Upper lobe of left lung (tissue), 6 donors: ENCODE measurements around the gene RERE. TPM values are rescaled to one million over a fixed set of nuclear protein-coding genes. Genes with fewer than 3 reads are reported as not detected.

Experiments
- ATAC-seq, 2 donors: fragments of 200-7000 bp; cut with Tn5 transposase; one replicate each; pipeline ENCODE4 v1.9.1; 2022; ENCODE audit warnings: mild to moderate bottlenecking in 2 of 2, moderate library complexity in 2 of 2; ENCODE audit not compliant: low FRiP score in 2 of 2
- DNase-seq, 2 donors: peaks; one replicate each; pipeline ENCODE4 v3.0.0-alpha.2; 2019 to 2020
- H3K27ac ChIP-seq, 4 donors: fragments of 200-600 bp; sonication (generic); one replicate each; pipeline ENCODE4 v1.5.1; 2016 to 2019
- H3K27me3 ChIP-seq, 4 donors: fragments of 200-600 bp; sonication (generic); one replicate each; pipeline ENCODE4 v1.5.1; 2017 to 2019
- H3K36me3 ChIP-seq, 4 donors: fragments of 200-600 bp; sonication (generic); one replicate each; pipeline ENCODE4 v1.5.1; 2016 to 2019
- H3K4me1 ChIP-seq, 4 donors: fragments of 200-600 bp; sonication (generic); one replicate each; pipeline ENCODE4 v1.5.1; 2018 to 2019
- H3K4me3 ChIP-seq, 4 donors: fragments of 200-600 bp; sonication (generic); one replicate each; pipeline ENCODE4 v1.5.1; 2017 to 2019; ENCODE audit warnings: mild to moderate bottlenecking in 2 of 4, moderate library complexity in 1 of 4
- H3K9me3 ChIP-seq, 4 donors: fragments of 200-600 bp; sonication (generic); one replicate each; pipeline ENCODE4 v1.5.1; 2018 to 2019
- CTCF ChIP-seq, 6 experiments: fragments of 450-650 bp in 4 of 6; fragments of 200-600 bp in 2 of 6; sonication (generic) in 2 of 6; IDR thresholded peaks; one replicate each; pipeline ENCODE4 v1.5.1; 2016 to 2019; ENCODE audit warnings: antibody characterized with exemption in 6 of 6
- EP300 ChIP-seq, 4 donors: sonication (generic); formaldehyde crosslinking; IDR thresholded peaks; one replicate each; pipeline ENCODE4 v1.5.1; 2017; ENCODE audit warnings: antibody characterized with exemption in 4 of 4, control low read depth in 2 of 4
- POLR2A ChIP-seq, 4 donors: fragments of 450-650 bp; IDR thresholded peaks; one replicate each; pipeline ENCODE4 v1.5.1; 2016 to 2017; ENCODE audit warnings: antibody characterized with exemption in 4 of 4, mild to moderate bottlenecking in 2 of 4
- POLR2AphosphoS5 ChIP-seq, 2 donors: sonication (generic); formaldehyde crosslinking; IDR thresholded peaks; one replicate each; pipeline ENCODE4 v1.5.1; 2017; ENCODE audit warnings: antibody characterized with exemption in 2 of 2
- WGBS, 2 donors: methylation state at CpG; one replicate each; pipeline ENCODE4 v1.1.5; 2017 to 2018; 5-methylcytosine and 5-hydroxymethylcytosine counted together
- total RNA-seq, 6 donors: library from RNA; depleted of rRNA in 4 of 6; stranded (reverse); fragments of >200 nt in 4 of 6; gene quantifications; one replicate each; pipeline versions ENCODE4 v1.1.0 to v1.2.1, GENCODE V29; 2016 to 2021
- donor health status: DM: no; HTN: no; CAD: no; lungs with moderate emphysema.
- donor health status: DM: no; HTN: yes; CAD: no; lungs with severe emphysema.

Gene RERE
- total RNA-seq, 6 donors from 2014 or later: 75.5 to 222 (median 104) TPM

GRCh38 chr1:8406960-8407359, 410.5 kb downstream of the RERE start:
- WGBS, 2 donors: 80 to 81% methylated on average over 4 of the region's 4 CpGs
- DNase-seq (no peak), ATAC-seq (no peak)
- TF ChIP-seq CTCF (IDR thresholded peaks at IDR 0.05): no peak
- TF ChIP-seq POLR2A (IDR thresholded peaks at IDR 0.05): no peak
- no peak for TF ChIP-seq EP300 (IDR thresholded peaks at IDR 0.05)
- TF ChIP-seq POLR2AphosphoS5 (IDR thresholded peaks at IDR 0.05): no peak
- H3K27ac ChIP-seq: peak overlapping the region; percentile 62 to 83 (median 68)
- H3K4me1 ChIP-seq: peaks cover 55 to 63% (median 59%) of the 10 kb centered on the region in 4 donors
- no peaks in the 10 kb centered on the region for H3K27me3 ChIP-seq
- no peaks in the 10 kb centered on the region for H3K9me3 ChIP-seq
- no peak overlapping the region for H3K4me3 ChIP-seq
- H3K36me3 ChIP-seq: peaks cover 0 to 32% (median 5%) of the 10 kb centered on the region in 4 donors

GRCh38 chr1:8406011-8406410, 411.4 kb downstream of the RERE start:
- Histone ChIP-seq H3K27me3 (no peaks in the 10 kb centered on the region), H3K27ac (no peak overlapping the region), H3K9me3 (no peaks in the 10 kb centered on the region), H3K36me3 (peaks cover 0 to 41% (median 8%) of the 10 kb centered on the region in 4 donors), H3K4me1 (peaks cover 47 to 53% (median 52%) of the 10 kb centered on the region in 4 donors), H3K4me3 (no peak overlapping the region)
- TF ChIP-seq EP300 (IDR thresholded peaks at IDR 0.05) (no peak), CTCF (IDR thresholded peaks at IDR 0.05) (no peak), POLR2A (IDR thresholded peaks at IDR 0.05) (no peak), POLR2AphosphoS5 (IDR thresholded peaks at IDR 0.05) (no peak)
- no peak for DNase-seq
- WGBS, 2 donors: 96% methylated on average over 7 of the region's 7 CpGs
- ATAC-seq: no peak

- no peak overlapping the region for H3K4me3 ChIP-seq
- H3K36me3 ChIP-seq: peaks cover 0 to 41% (median 6%) of the 10 kb centered on the region in 4 donors
- H3K9me3 ChIP-seq: no peaks in the 10 kb centered on the region
- TF ChIP-seq EP300 (IDR thresholded peaks at IDR 0.05): no peak
- no peak for TF ChIP-seq POLR2A (IDR thresholded peaks at IDR 0.05)
- no peak for TF ChIP-seq POLR2AphosphoS5 (IDR thresholded peaks at IDR 0.05)
- TF ChIP-seq CTCF (IDR thresholded peaks at IDR 0.05): no peak
- peak overlapping the region; percentile 2 to 67 (median 15) for H3K27ac ChIP-seq
- peaks cover 34 to 40% (median 40%) of the 10 kb centered on the region in 4 donors for H3K4me1 ChIP-seq
- DNase-seq (no peak), ATAC-seq (no peak)
- 77 to 81% methylated on average over 10 of the region's 10 CpGs for WGBS, 2 donors
- H3K27me3 ChIP-seq: no peaks in the 10 kb centered on the region
These were observed 412.7 kb downstream of the RERE start for GRCh38 chr1:8404460-8405370.

GRCh38 chr1:8402109-8402710, 415.2 kb downstream of the RERE start:
- ATAC-seq: no peak

More at GRCh38 chr1:8402109-8402710, 415.2 kb downstream of the RERE start:
- Histone ChIP-seq H3K27me3 (no peaks in the 10 kb centered on the region), H3K4me1 (peaks cover 23 to 33% (median 30%) of the 10 kb centered on the region in 4 donors), H3K36me3 (peaks cover 0 to 45% (median 6%) of the 10 kb centered on the region in 4 donors), H3K27ac (no peak overlapping the region), H3K4me3 (no peak overlapping the region), H3K9me3 (no peaks in the 10 kb centered on the region)
- DNase-seq: peak in 1 of 2 donors; percentile 40
- TF ChIP-seq POLR2A (IDR thresholded peaks at IDR 0.05) (no peak), POLR2AphosphoS5 (IDR thresholded peaks at IDR 0.05) (no peak), CTCF (IDR thresholded peaks at IDR 0.05) (no peak), EP300 (IDR thresholded peaks at IDR 0.05) (no peak)
- WGBS, 2 donors: 88 to 91% methylated on average over 12 to 13 of the region's 13 CpGs
